ENCODE data around the gene ACACA. TPM values are rescaled to one million over a fixed set of nuclear protein-coding genes. Genes with fewer than 3 reads are reported as not detected.

ACACA gene
- total and polyA plus RNA-seq, 2 experiments from 2014 or later = 59.6 to 164 TPM

DNA sequence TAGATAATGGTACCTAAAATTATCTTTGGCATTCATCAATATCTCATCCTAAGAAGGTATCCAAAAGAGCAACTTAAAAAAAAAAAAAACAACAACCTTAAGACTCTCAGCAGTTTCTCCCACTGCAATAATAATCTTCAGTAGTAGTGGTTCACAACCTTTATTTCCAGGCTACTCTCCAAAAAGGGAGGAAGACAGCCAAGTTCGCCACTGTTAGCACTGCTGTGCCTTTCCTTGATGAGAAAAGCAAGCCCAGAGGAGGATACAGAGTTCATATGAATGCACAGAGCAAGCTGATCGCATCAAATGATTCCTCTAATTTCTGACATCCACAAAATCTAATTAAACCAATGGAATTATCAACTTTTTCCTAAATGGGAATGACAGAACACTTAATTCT is 258.5 kb downstream of the ACACA start (continued):
- TF ChIP-seq, protein P1, sequence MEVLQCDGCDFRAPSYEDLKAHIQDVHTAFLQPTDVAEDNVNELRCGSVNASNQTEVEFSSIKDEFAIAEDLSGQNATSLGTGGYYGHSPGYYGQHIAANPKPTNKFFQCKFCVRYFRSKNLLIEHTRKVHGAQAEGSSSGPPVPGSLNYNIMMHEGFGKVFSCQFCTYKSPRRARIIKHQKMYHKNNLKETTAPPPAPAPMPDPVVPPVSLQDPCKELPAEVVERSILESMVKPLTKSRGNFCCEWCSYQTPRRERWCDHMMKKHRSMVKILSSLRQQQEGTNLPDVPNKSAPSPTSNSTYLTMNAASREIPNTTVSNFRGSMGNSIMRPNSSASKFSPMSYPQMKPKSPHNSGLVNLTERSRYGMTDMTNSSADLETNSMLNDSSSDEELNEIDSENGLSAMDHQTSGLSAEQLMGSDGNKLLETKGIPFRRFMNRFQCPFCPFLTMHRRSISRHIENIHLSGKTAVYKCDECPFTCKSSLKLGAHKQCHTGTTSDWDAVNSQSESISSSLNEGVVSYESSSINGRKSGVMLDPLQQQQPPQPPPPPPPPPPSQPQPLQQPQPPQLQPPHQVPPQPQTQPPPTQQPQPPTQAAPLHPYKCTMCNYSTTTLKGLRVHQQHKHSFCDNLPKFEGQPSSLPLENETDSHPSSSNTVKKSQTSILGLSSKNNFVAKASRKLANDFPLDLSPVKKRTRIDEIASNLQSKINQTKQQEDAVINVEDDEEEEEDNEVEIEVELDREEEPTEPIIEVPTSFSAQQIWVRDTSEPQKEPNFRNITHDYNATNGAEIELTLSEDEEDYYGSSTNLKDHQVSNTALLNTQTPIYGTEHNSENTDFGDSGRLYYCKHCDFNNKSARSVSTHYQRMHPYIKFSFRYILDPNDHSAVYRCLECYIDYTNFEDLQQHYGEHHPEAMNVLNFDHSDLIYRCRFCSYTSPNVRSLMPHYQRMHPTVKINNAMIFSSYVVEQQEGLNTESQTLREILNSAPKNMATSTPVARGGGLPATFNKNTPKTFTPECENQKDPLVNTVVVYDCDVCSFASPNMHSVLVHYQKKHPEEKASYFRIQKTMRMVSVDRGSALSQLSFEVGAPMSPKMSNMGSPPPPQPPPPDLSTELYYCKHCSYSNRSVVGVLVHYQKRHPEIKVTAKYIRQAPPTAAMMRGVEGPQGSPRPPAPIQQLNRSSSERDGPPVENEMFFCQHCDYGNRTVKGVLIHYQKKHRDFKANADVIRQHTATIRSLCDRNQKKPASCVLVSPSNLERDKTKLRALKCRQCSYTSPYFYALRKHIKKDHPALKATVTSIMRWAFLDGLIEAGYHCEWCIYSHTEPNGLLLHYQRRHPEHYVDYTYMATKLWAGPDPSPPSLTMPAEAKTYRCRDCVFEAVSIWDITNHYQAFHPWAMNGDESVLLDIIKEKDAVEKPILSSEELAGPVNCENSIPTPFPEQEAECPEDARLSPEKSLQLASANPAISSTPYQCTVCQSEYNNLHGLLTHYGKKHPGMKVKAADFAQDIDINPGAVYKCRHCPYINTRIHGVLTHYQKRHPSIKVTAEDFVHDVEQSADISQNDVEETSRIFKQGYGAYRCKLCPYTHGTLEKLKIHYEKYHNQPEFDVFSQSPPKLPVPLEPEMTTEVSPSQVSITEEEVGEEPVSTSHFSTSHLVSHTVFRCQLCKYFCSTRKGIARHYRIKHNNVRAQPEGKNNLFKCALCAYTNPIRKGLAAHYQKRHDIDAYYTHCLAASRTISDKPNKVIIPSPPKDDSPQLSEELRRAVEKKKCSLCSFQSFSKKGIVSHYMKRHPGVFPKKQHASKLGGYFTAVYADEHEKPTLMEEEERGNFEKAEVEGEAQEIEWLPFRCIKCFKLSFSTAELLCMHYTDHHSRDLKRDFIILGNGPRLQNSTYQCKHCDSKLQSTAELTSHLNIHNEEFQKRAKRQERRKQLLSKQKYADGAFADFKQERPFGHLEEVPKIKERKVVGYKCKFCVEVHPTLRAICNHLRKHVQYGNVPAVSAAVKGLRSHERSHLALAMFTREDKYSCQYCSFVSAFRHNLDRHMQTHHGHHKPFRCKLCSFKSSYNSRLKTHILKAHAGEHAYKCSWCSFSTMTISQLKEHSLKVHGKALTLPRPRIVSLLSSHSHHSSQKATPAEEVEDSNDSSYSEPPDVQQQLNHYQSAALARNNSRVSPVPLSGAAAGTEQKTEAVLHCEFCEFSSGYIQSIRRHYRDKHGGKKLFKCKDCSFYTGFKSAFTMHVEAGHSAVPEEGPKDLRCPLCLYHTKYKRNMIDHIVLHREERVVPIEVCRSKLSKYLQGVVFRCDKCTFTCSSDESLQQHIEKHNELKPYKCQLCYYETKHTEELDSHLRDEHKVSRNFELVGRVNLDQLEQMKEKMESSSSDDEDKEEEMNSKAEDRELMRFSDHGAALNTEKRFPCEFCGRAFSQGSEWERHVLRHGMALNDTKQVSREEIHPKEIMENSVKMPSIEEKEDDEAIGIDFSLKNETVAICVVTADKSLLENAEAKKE (CRISPR knock-in tag; IDR thresholded peaks at IDR 0.05) = no peak
- TF ChIP-seq CREB1 (CRISPR knock-in tag; IDR thresholded peaks at IDR 0.05; ENCODE audit: low read depth) (no peak), EZH2phosphoT487 (IDR thresholded peaks at IDR 0.05; ENCODE audit: unreplicated experiment) (no peak), STAT1 (IDR thresholded peaks at IDR 0.05; ENCODE audit: unreplicated experiment) (no peak), POLR2AphosphoS5 (IDR thresholded peaks at IDR 0.05; ENCODE audit: low read depth) (no peak), JUNB (IDR thresholded peaks at IDR 0.05; ENCODE audit: unreplicated experiment) (no peak)
- TF ChIP-seq, protein P2, sequence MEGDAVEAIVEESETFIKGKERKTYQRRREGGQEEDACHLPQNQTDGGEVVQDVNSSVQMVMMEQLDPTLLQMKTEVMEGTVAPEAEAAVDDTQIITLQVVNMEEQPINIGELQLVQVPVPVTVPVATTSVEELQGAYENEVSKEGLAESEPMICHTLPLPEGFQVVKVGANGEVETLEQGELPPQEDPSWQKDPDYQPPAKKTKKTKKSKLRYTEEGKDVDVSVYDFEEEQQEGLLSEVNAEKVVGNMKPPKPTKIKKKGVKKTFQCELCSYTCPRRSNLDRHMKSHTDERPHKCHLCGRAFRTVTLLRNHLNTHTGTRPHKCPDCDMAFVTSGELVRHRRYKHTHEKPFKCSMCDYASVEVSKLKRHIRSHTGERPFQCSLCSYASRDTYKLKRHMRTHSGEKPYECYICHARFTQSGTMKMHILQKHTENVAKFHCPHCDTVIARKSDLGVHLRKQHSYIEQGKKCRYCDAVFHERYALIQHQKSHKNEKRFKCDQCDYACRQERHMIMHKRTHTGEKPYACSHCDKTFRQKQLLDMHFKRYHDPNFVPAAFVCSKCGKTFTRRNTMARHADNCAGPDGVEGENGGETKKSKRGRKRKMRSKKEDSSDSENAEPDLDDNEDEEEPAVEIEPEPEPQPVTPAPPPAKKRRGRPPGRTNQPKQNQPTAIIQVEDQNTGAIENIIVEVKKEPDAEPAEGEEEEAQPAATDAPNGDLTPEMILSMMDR (conservative IDR thresholded peaks at IDR 0.05; ENCODE audit: low read depth in 2 of 2) = no peak

DNA sequence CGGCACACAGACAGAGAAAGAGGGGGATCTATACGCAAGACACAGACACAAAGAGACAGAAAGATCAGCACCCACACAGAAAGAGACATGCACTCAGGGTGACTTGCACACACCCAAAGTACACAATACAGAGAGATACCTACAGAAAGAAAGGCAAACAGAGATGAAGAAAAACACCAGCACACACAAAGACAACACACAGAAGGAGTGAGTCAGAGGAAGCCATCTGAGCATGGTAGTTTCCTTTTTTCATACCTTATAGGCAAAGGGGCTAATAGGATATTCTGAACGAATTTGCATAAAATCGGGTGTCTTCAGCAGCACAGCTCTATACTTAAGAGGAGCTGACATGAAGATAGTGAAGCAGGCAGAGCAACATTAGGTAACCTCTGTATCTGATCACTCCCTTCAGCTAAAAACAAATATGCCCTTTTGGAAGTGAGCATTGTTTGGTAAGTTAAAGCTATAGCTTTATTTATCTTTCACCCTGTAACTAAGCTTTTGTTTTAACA is 259.3 kb downstream of the ACACA start:
- H3K4me3 Mint-ChIP-seq = no peak overlapping the region
- DNase-seq (ENCODE audit: low spot score) = no peak
- Histone ChIP-seq H3K79me2 (replicated peaks; ENCODE audit: insufficient read depth) (no peaks in the 10 kb centered on the region), H3K9me2 (ENCODE audit: insufficient read depth) (no peaks in the 10 kb centered on the region), H3K4me1 (ENCODE audit: insufficient read depth) (peaks cover 19% of the 10 kb centered on the region), H3F3A (replicated peaks; ENCODE audit: low read depth) (0 out of 2 replicates have a peak, but pooled peaks cover 12% of the 10 kb centered on the region), H4K20me1 (replicated peaks; ENCODE audit: insufficient read depth) (0 out of 2 replicates have a peak, but pooled peaks cover 3% of the 10 kb centered on the region), H2AFZ (no peak overlapping the region), H3K27me3 (ENCODE audit: insufficient read depth) (no peaks in the 10 kb centered on the region), H3K36me3 (ENCODE audit: insufficient read depth) (peaks cover 3% of the 10 kb centered on the region), H3K4me2 (peak overlapping the region; percentile 46), H3K4me3 (no peak overlapping the region), H3K27ac (ENCODE audit: low read depth) (peak overlapping the region; percentile 20)
- no peaks in the 10 kb centered on the region for H3K9me3 Mint-ChIP-seq
- peak overlapping the region; percentile 39 for H3K27ac Mint-ChIP-seq
- no peaks in the 10 kb centered on the region for H3K27me3 Mint-ChIP-seq (ENCODE audit: insufficient read depth, low read depth, poor library complexity)
- peak; percentile 23; the same call in 1 of the 3 replicates for ATAC-seq
- H3K36me3 Mint-ChIP-seq (ENCODE audit: low read depth) = peaks cover 24% of the 10 kb centered on the region
- H3K4me1 Mint-ChIP-seq = peaks cover 17% of the 10 kb centered on the region
- TF ChIP-seq, protein P2 (conservative IDR thresholded peaks at IDR 0.05; ENCODE audit: low read depth in 2 of 2) = no peak

All from GM23338 (cell line).